Measurements from ENCODE around the gene LAGE3. TPM values are rescaled to one million over a fixed set of nuclear protein-coding genes. Genes with fewer than 3 reads are reported as not detected.

Gene LAGE3
- total and polyA plus RNA-seq, 2 of the 8 experiments (the other 6 are each of a cell fraction or from before 2014, with no cell fraction given), result 44.5 to 102 TPM

- TF ChIP-seq NANOG (IDR thresholded peaks at IDR 0.05; ENCODE audit: insufficient read depth, low read depth, low read length, poor library complexity, severe bottlenecking), result no peak
- TF ChIP-seq CTBP2 (IDR thresholded peaks at IDR 0.05; ENCODE audit: borderline replicate concordance, insufficient read depth, insufficient read length, low read length), result no peak
- TF ChIP-seq SP1 (IDR thresholded peaks at IDR 0.05; ENCODE audit: low read depth, low read length), result no peak
- no peak for TF ChIP-seq CHD7 (IDR thresholded peaks at IDR 0.05; ENCODE audit: insufficient replicate concordance, low read length)
Measured at GRCh38 chrX:154467556-154467955, 11.5 kb downstream of the LAGE3 start (continued).
